K562 (cell line): ENCODE data around the gene TPGS2. TPM values are rescaled to one million over a fixed set of nuclear protein-coding genes. Genes with fewer than 3 reads are reported as not detected.
A peak's percentile ranks its signal among the peaks of the same experiment; 100 is the strongest.

Experiments
- CTCFL ChIP-seq: IDR thresholded peaks from 2 replicates; pipeline ENCODE4 v1.6.1; 2011; ENCODE audit warnings: borderline replicate concordance, low read depth, mild to moderate bottlenecking, moderate library complexity, low read length; ENCODE audit not compliant: insufficient read depth, poor library complexity, severe bottlenecking
- HLTF ChIP-seq: fragments of 450-650 bp; IDR thresholded peaks from 2 replicates; pipeline ENCODE4 v1.6.1; 2016
- NFYB ChIP-seq: IDR thresholded peaks from 2 replicates; pipeline ENCODE4 v1.6.1; 2011; ENCODE audit warnings: mild to moderate bottlenecking, moderate library complexity; ENCODE audit not compliant: insufficient read length; ENCODE audit errors: extremely low read depth
- polyA plus RNA-seq, 8 experiments: library from polyadenylated mRNA; depleted of rRNA in 4 of 8; stranded (reverse) in 5 of 8; unstranded in 3 of 8; fragments of >200 nt; fragmentation: Nextera tagmentation in 2 of 8; fragmentation: Illumina TruSeq in 1 of 8; extraction: Ambion mirVana in 2 of 8; extraction: Trizol in 1 of 8; gene quantifications; 2 replicates each; pipeline versions ENCODE4 v1.2.1 to v1.2.3, GENCODE V29; 2011 to 2014; ENCODE audit warnings: inconsistent platforms in 1 of 8, missing spikeins in 1 of 8
- total RNA-seq, 7 experiments: library from RNA; depleted of rRNA in 6 of 7; stranded (reverse); fragments of >200 nt in 6 of 7; fragmentation: Illumina TruSeq in 2 of 7; extraction: Trizol in 2 of 7; gene quantifications; 2 replicates each; pipeline versions ENCODE4 v1.2.1 to v1.2.3, GENCODE V29; 2011 to 2021; ENCODE audit warnings: low replicate concordance in 1 of 7
- TF ChIP-seq, protein P1 (sequence below): fragments of 450-650 bp; IDR thresholded peaks from 2 replicates; pipeline ENCODE4 v1.6.1; 2017; ENCODE audit warnings: antibody characterized with exemption, mild to moderate bottlenecking
- TF ChIP-seq, protein P2 (sequence below), 2 experiments: fragments of 450-650 bp; formaldehyde crosslinking in 1 of 2; IDR thresholded peaks; 2 replicates each; pipeline versions ENCODE4 v1.4.0 to v1.6.1; 2014 to 2020; ENCODE audit warnings: mild to moderate bottlenecking in 2 of 2, borderline replicate concordance in 1 of 2, low read depth in 1 of 2

The TPGS2 gene
- total and polyA plus RNA-seq, 9 of the 15 experiments (the other 6 are each of a cell fraction or from before 2014, with no cell fraction given), result 94.2 to 449 (median 134) TPM

DNA sequence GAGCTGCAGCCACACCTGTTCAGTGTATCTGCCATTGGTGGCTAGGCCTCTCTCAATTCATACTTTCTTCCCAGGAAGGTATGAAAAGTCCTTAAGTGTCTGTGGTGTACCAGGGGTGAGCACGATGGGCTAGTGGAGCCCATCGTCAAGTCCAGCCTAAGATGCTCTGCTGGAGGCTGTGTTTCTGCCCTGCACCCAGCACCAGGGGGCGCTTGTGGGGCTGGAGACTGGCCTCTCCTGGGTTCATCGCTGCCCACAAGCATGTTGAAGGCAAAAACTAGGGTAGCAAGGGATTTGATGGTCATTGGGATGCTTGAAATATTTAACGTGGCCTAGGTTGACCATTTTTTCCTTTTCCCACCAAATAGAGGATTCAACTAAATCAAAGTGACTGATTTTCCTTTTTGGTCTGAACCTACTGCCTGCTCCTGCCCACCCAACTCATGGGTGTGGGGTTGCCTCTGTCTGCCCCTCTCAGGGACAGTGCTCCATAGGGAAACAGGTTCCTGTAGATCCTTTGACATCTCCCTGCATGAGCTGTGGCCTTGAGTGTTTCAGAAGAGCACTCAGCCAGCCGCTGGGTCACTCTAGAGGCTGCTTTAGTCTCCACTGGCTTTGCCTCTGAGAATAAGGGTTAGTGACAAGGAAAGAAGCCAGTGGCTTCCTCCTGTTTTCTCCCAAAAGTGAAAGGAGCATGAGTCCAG lies 59.0 kb downstream of the TPGS2 start (continued):
- TF ChIP-seq, protein P1, sequence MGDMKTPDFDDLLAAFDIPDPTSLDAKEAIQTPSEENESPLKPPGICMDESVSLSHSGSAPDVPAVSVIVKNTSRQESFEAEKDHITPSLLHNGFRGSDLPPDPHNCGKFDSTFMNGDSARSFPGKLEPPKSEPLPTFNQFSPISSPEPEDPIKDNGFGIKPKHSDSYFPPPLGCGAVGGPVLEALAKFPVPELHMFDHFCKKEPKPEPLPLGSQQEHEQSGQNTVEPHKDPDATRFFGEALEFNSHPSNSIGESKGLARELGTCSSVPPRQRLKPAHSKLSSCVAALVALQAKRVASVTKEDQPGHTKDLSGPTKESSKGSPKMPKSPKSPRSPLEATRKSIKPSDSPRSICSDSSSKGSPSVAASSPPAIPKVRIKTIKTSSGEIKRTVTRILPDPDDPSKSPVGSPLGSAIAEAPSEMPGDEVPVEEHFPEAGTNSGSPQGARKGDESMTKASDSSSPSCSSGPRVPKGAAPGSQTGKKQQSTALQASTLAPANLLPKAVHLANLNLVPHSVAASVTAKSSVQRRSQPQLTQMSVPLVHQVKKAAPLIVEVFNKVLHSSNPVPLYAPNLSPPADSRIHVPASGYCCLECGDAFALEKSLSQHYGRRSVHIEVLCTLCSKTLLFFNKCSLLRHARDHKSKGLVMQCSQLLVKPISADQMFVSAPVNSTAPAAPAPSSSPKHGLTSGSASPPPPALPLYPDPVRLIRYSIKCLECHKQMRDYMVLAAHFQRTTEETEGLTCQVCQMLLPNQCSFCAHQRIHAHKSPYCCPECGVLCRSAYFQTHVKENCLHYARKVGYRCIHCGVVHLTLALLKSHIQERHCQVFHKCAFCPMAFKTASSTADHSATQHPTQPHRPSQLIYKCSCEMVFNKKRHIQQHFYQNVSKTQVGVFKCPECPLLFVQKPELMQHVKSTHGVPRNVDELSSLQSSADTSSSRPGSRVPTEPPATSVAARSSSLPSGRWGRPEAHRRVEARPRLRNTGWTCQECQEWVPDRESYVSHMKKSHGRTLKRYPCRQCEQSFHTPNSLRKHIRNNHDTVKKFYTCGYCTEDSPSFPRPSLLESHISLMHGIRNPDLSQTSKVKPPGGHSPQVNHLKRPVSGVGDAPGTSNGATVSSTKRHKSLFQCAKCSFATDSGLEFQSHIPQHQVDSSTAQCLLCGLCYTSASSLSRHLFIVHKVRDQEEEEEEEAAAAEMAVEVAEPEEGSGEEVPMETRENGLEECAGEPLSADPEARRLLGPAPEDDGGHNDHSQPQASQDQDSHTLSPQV, result no peak
- TF ChIP-seq, protein P2, sequence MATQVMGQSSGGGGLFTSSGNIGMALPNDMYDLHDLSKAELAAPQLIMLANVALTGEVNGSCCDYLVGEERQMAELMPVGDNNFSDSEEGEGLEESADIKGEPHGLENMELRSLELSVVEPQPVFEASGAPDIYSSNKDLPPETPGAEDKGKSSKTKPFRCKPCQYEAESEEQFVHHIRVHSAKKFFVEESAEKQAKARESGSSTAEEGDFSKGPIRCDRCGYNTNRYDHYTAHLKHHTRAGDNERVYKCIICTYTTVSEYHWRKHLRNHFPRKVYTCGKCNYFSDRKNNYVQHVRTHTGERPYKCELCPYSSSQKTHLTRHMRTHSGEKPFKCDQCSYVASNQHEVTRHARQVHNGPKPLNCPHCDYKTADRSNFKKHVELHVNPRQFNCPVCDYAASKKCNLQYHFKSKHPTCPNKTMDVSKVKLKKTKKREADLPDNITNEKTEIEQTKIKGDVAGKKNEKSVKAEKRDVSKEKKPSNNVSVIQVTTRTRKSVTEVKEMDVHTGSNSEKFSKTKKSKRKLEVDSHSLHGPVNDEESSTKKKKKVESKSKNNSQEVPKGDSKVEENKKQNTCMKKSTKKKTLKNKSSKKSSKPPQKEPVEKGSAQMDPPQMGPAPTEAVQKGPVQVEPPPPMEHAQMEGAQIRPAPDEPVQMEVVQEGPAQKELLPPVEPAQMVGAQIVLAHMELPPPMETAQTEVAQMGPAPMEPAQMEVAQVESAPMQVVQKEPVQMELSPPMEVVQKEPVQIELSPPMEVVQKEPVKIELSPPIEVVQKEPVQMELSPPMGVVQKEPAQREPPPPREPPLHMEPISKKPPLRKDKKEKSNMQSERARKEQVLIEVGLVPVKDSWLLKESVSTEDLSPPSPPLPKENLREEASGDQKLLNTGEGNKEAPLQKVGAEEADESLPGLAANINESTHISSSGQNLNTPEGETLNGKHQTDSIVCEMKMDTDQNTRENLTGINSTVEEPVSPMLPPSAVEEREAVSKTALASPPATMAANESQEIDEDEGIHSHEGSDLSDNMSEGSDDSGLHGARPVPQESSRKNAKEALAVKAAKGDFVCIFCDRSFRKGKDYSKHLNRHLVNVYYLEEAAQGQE (IDR thresholded peaks at IDR 0.05; ENCODE audit: borderline replicate concordance), result peak; percentile 55; the same call in 1 of the 2 replicates
- TF ChIP-seq, protein P2 (CRISPR knock-in tag; IDR thresholded peaks at IDR 0.05; ENCODE audit: low read depth), result no peak
- TF ChIP-seq HLTF (no peak), CTCFL (peak; percentile 22), NFYB (no peak)
